ENCODE data around the gene LYZ.

DNA sequence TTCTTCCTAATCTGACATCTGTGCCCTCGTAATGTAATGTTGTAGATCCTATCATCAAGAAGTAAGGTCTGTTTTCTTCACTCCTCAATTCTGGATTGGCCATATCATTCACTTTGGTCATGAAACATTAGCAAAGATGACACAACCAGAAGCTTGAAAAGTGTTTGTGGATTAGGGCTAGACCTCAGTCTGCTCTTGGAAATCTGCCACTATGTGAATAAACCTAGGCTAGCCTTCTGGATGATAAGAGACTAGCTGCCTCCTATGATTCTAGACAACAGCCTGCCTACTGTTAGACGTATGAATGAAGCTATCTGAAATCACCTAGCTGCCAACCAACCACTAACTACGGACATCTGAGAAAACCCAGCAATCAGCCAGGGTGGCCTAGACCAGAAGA is 38.7 kb upstream of the LYZ start:
- TF ChIP-seq TAF1 (IDR thresholded peaks at IDR 0.05; ENCODE audit: borderline replicate concordance, insufficient read depth, low read length) (no peak), POLR2AphosphoS5 (IDR thresholded peaks at IDR 0.05; ENCODE audit: low read depth, low read length) (no peak), FOXP2 (optimal IDR thresholded peaks at IDR 0.05; ENCODE audit: borderline replicate concordance, extremely low read depth, extremely low read length, insufficient read depth) (no peak), SIN3A (IDR thresholded peaks at IDR 0.05; ENCODE audit: borderline replicate concordance, insufficient read depth, low read length) (no peak)
- TF ChIP-seq, protein P1, sequence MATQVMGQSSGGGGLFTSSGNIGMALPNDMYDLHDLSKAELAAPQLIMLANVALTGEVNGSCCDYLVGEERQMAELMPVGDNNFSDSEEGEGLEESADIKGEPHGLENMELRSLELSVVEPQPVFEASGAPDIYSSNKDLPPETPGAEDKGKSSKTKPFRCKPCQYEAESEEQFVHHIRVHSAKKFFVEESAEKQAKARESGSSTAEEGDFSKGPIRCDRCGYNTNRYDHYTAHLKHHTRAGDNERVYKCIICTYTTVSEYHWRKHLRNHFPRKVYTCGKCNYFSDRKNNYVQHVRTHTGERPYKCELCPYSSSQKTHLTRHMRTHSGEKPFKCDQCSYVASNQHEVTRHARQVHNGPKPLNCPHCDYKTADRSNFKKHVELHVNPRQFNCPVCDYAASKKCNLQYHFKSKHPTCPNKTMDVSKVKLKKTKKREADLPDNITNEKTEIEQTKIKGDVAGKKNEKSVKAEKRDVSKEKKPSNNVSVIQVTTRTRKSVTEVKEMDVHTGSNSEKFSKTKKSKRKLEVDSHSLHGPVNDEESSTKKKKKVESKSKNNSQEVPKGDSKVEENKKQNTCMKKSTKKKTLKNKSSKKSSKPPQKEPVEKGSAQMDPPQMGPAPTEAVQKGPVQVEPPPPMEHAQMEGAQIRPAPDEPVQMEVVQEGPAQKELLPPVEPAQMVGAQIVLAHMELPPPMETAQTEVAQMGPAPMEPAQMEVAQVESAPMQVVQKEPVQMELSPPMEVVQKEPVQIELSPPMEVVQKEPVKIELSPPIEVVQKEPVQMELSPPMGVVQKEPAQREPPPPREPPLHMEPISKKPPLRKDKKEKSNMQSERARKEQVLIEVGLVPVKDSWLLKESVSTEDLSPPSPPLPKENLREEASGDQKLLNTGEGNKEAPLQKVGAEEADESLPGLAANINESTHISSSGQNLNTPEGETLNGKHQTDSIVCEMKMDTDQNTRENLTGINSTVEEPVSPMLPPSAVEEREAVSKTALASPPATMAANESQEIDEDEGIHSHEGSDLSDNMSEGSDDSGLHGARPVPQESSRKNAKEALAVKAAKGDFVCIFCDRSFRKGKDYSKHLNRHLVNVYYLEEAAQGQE (IDR thresholded peaks at IDR 0.05; ENCODE audit: insufficient read depth in 1 of 2, low read depth in 2 of 2, low read length in 2 of 2) = no peak

Data from PFSK-1 (cell line).